ENCODE data around the gene IRF2BP1. TPM values are rescaled to one million over a fixed set of nuclear protein-coding genes. Genes with fewer than 3 reads are reported as not detected.

The IRF2BP1 gene
- polyA plus RNA-seq, 3 donors: 2.0 to 3.9 (median 2.1) TPM

- Histone ChIP-seq H3K27ac (ENCODE audit: low read depth in 1 of 2, low read length in 2 of 2) (no peak overlapping the region), H3K79me2 (ENCODE audit: insufficient read depth, low read length) (peaks cover 11% of the 10 kb centered on the region), H4K20me1 (ENCODE audit: insufficient read depth, low read length) (peaks cover 2% of the 10 kb centered on the region), H3K4me1 (ENCODE audit: control insufficient read depth in 1 of 2, insufficient read depth in 2 of 2, low read length in 2 of 2) (peaks cover 11 to 19% of the 10 kb centered on the region in 2 donors), H3K27me3 (ENCODE audit: control insufficient read depth in 2 of 2, insufficient read depth in 2 of 2, low read length in 2 of 2) (peaks cover 0 to 2% of the 10 kb centered on the region in 2 donors), H3K4me2 (replicated peaks; ENCODE audit: extremely low read depth, low read length, poor library complexity, severe bottlenecking) (no peak overlapping the region), H3K36me3 (replicated peaks in 1 of 2; ENCODE audit: control insufficient read depth in 1 of 2, insufficient read depth in 2 of 2, low read length in 2 of 2) (no peaks in the 10 kb centered on the region), H3K9me3 (replicated peaks in 1 of 2; ENCODE audit: control insufficient read depth in 1 of 2, insufficient read depth in 1 of 2, low read length in 2 of 2) (no peaks in the 10 kb centered on the region), H3K4me3 (replicated peaks in 1 of 3; ENCODE audit: low read depth in 2 of 3, low read length in 3 of 3) (no peak overlapping the region), H3K9ac (ENCODE audit: insufficient read depth, low read length, poor library complexity, severe bottlenecking) (no peak overlapping the region), H2AFZ (ENCODE audit: insufficient read depth, low read depth, low read length, poor library complexity, severe bottlenecking) (no peak overlapping the region)
- no peak for DNase-seq
- Mint-ChIP-seq H3K36me3 (no peaks in the 10 kb centered on the region), H3K27me3 (ENCODE audit: low read depth in 3 of 3) (peaks cover 11 to 37% (median 35%) of the 10 kb centered on the region in 3 donors), H3K4me3 (no peak overlapping the region), H3K4me1 (peaks cover 8% of the 10 kb centered on the region), H3K9me3 (peaks cover 0 to 3% (median 0%) of the 10 kb centered on the region in 7 donors), H3K27ac (no peak overlapping the region)
- intact Hi-C loops (cut with micrococcal nuclease): no loop called here
- WGBS (ENCODE audit: insufficient coverage): 58% methylated on average over 1 of the region's 3 CpGs
- TF ChIP-seq, protein P1, sequence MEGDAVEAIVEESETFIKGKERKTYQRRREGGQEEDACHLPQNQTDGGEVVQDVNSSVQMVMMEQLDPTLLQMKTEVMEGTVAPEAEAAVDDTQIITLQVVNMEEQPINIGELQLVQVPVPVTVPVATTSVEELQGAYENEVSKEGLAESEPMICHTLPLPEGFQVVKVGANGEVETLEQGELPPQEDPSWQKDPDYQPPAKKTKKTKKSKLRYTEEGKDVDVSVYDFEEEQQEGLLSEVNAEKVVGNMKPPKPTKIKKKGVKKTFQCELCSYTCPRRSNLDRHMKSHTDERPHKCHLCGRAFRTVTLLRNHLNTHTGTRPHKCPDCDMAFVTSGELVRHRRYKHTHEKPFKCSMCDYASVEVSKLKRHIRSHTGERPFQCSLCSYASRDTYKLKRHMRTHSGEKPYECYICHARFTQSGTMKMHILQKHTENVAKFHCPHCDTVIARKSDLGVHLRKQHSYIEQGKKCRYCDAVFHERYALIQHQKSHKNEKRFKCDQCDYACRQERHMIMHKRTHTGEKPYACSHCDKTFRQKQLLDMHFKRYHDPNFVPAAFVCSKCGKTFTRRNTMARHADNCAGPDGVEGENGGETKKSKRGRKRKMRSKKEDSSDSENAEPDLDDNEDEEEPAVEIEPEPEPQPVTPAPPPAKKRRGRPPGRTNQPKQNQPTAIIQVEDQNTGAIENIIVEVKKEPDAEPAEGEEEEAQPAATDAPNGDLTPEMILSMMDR (IDR thresholded peaks at IDR 0.05): no peak
Measured at GRCh38 chr19:45906221-45906620, 20.3 kb upstream of the IRF2BP1 start.

DNA sequence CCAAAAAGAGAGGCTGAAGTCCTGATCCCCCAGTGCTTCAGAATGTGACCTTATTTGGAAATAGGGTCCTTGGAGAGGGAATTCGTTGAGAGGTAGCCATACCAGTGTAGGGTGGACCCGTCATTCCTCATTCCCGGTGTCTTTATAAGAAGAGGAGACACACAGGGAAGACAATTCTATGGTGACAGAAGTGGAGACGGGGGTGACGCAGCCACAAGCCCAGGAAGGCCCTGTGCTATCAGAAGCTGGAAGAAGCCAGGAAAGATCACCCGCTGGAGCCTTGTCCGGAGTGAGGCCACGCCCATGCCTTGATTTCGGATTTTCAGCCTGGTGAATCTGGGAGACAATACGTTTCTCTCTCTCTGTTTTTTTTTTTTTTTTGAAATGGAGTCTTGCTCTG is 19.1 kb upstream of the IRF2BP1 start:
- H3K27me3 ChIP-seq (ENCODE audit: control insufficient read depth in 2 of 2, insufficient read depth in 2 of 2, low read length in 2 of 2): peaks cover 0 to under 1% of the 10 kb centered on the region in 2 donors
- H3K36me3 ChIP-seq (replicated peaks in 1 of 2; ENCODE audit: control insufficient read depth in 1 of 2, insufficient read depth in 2 of 2, low read length in 2 of 2): peaks cover 2 to 8% of the 10 kb centered on the region in 2 donors
- Mint-ChIP-seq H3K36me3 (peaks cover 8 to 11% of the 10 kb centered on the region in 2 donors), H3K9me3 (peaks cover 0 to 3% (median 0%) of the 10 kb centered on the region in 7 donors), H3K4me1 (peaks cover 18% of the 10 kb centered on the region), H3K27me3 (ENCODE audit: low read depth in 3 of 3) (peaks cover 14 to 31% (median 30%) of the 10 kb centered on the region in 3 donors), H3K4me3 (no peak overlapping the region), H3K27ac (no peak overlapping the region)
- DNase-seq: no peak
- TF ChIP-seq, protein P1 (IDR thresholded peaks at IDR 0.05): no peak
- no peaks in the 10 kb centered on the region for H3K9me3 ChIP-seq (replicated peaks in 1 of 2; ENCODE audit: control insufficient read depth in 1 of 2, insufficient read depth in 1 of 2, low read length in 2 of 2)
- peaks cover 18% of the 10 kb centered on the region for H3K79me2 ChIP-seq (ENCODE audit: insufficient read depth, low read length)
- no peak overlapping the region for H2AFZ ChIP-seq (ENCODE audit: insufficient read depth, low read depth, low read length, poor library complexity, severe bottlenecking)
- H3K4me2 ChIP-seq (replicated peaks; ENCODE audit: extremely low read depth, low read length, poor library complexity, severe bottlenecking): no peak overlapping the region
- H3K27ac ChIP-seq (ENCODE audit: low read depth in 1 of 2, low read length in 2 of 2): no peak overlapping the region
- no peak overlapping the region for H3K4me3 ChIP-seq (replicated peaks in 1 of 3; ENCODE audit: low read depth in 2 of 3, low read length in 3 of 3)
- H3K4me1 ChIP-seq (ENCODE audit: control insufficient read depth in 1 of 2, insufficient read depth in 2 of 2, low read length in 2 of 2): peaks cover 19 to 31% of the 10 kb centered on the region in 2 donors
- intact Hi-C loops (cut with micrococcal nuclease): no loop called here
- 94% methylated on average over 9 of the region's 10 CpGs for WGBS (ENCODE audit: insufficient coverage)
- H3K9ac ChIP-seq (ENCODE audit: insufficient read depth, low read length, poor library complexity, severe bottlenecking): no peak overlapping the region
- H4K20me1 ChIP-seq (ENCODE audit: insufficient read depth, low read length): peaks cover 14% of the 10 kb centered on the region

All from CD14-positive monocyte (primary cell).